Effector CD4-positive, alpha-beta T cell (primary cell): ENCODE data around the gene ATP1A2.

Source experiments
- DNase-seq: peaks from one replicate; pipeline ENCODE4 v3.0.0-alpha.2; 2020

The ATP1A2 gene

GRCh38 chr1:160127381-160127780, 11.8 kb downstream of the ATP1A2 start:
- no peak for DNase-seq

DNA sequence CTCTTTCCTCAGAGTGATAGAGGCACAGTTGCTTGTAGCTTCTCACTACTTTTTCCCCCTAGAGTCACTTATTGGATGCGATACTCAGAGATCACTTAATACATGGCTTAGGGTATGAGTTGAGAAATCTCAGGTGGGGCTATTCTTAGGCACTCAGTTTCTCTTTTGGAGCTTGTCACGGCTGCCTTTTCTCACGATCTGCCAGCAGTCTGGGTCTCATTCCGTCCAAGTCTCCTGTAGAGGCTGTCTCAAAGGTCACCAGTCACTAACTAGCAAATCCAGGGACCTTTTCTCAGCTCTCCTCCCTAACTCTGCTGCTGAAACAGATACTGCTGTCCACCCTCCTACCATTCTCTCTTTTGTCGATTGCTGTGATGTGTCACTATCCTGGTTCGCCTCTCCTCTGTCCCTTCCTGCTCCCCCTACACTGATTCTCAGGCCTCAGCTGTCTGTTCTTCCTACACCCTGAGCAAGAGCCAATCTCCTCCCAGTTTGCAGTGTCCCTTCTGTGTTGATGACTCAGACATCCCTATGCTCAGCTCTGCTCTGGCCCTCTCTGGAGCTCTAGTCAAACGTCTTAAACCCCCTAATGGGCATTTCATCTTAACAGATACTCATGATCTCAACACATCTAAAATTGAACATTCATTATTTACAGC, 12.4 kb downstream of the ATP1A2 start:
- DNase-seq = no peak

GRCh38 chr1:160128636-160129035, 13.1 kb downstream of the ATP1A2 start:
- no peak for DNase-seq

- DNase-seq = no peak
Observed at GRCh38 chr1:160129046-160129445, 13.5 kb downstream of the ATP1A2 start.

GRCh38 chr1:160129558-160129957, 14.0 kb downstream of the ATP1A2 start:
- no peak for DNase-seq

DNA sequence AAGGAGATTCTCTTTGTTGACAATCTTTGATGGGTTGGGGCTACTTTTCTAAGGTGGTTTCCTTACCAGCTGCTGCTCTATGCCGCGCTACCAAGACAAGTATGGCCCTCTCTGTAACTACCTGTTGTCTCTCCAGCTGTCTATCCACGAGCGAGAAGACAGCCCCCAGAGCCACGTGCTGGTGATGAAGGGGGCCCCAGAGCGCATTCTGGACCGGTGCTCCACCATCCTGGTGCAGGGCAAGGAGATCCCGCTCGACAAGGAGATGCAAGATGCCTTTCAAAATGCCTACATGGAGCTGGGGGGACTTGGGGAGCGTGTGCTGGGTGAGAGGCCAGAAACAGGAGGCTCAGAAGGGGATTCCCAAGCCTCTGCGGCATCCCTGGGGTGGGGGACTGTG, 14.4 kb downstream of the ATP1A2 start:
- DNase-seq = no peak

DNA sequence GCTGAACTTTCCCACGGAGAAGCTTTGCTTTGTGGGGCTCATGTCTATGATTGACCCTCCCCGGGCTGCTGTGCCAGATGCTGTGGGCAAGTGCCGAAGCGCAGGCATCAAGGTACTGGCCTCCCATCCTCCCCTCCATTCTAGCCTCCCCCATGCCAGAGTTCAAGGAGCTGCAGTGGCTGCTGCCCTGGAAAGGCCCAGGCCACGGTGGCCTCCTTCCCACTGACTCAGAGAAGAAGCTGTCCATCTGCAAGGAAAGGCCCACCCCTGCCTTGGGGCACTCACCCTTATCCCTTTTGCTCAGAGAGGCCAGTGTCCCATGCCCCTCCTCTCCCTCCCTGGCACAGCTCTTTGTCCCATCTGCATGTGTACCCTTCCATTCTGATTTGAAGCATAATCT, 14.9 kb downstream of the ATP1A2 start:
- DNase-seq = no peak

DNA sequence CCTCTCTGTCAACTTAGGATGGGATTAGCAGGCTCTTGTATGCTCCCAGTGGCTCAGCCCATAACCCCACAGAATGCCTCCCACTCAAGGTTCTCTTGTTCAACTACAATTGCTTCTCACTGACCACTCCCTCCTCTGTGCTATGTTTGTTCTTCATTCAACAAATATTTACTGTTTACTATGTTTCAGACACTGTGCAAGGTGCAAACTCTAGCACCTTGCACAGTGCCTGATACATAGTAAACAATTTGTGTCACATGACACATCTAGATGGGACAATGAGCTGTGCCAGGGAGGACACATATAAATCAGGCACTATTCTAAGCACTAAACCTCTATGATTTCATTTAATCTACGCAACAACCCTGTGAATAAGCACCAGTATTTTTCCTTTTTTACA, 15.4 kb downstream of the ATP1A2 start:
- no peak for DNase-seq

DNA sequence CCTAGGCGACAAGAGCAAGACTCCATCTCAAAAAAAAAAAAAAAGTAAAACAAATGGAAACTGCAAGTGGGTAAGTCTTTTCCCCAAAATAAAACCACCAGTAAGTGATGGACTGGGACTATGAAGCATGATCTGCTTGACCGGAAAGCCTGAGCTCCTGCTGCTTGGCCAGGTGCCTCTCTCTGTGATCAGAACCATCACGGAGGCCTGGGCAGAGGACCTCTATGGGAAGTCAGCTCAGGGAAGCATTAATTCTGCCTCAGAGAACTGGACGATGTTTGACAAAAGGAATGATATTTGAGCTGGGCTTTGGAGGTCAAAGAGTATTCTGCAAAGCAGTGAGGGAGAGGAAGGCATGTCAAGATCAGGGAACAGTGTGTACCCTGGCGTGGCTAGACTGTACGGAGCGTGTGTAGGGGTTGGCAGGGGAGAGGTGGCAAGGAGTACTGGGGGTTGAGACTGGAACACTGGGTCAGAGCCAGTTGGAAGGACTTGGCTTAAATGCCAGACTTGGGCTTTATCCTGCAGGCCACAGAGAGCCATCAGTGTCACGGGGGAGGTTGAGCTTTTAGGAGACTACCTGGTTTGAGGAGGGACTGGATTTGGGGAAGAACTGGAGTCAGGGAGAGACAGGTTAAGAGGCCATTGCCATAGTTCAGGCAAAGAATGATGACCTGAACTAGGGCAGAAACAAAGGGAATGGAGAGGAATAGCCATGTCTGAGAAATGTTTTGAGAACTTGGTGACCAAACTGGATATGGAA, 16.4 kb downstream of the ATP1A2 start:
- no peak for DNase-seq

DNA sequence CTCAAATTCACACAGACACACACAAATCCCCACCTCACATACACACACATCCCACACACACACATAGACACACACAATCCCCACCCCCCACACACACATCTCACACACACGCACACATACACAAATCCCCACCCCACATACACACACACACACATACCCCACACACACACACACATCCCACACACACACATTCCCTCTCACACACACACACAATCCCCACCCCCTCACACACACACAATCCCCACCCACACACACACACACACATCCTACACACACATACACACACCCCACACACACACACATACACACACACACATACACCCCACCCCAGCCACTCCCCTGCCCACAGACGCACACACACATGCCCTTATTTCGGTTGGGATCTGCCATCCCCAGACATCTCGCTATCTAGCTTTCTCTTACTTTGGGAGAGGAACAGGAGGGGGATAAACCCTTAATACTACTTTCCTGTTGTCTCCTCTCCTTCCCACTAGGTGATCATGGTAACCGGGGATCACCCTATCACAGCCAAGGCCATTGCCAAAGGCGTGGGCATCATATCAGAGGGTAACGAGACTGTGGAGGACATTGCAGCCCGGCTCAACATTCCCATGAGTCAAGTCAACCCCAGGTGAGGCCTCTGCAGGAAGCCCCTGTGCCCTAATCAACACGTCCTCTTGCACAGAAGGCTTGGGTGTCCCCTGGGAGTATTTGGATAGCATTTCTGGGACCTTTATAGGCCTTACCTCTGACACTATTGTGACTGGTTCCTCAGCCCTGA, 18.6 kb downstream of the ATP1A2 start:
- no peak for DNase-seq

DNA sequence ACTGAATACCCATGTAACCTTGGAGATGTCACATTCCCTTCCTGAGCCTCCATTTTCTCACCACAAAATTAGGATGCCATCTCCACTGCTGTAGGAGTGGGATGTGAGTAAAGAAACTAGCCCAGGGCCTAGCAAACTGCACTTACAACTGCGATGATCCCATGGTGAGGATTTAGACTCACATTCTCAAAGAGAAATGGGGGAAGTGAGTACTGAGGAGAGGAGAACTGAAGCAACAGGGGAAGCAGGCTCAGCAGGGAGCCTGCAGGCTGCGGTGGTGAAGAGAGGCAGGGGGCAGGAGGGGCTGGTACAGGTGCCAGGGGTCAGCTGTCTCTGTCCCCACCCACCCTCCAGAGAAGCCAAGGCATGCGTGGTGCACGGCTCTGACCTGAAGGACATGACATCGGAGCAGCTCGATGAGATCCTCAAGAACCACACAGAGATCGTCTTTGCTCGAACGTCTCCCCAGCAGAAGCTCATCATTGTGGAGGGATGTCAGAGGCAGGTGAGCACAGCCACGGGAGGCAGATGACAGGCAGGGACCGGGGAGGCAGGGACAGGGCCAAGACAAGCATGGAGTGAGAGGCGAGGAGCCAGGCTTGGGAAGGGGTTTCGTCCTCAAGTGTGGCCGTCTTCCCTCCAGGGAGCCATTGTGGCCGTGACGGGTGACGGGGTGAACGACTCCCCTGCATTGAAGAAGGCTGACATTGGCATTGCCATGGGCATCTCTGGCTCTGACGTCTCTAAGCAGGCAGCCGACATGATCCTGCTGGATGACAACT, 19.4 kb downstream of the ATP1A2 start:
- no peak for DNase-seq

DNA sequence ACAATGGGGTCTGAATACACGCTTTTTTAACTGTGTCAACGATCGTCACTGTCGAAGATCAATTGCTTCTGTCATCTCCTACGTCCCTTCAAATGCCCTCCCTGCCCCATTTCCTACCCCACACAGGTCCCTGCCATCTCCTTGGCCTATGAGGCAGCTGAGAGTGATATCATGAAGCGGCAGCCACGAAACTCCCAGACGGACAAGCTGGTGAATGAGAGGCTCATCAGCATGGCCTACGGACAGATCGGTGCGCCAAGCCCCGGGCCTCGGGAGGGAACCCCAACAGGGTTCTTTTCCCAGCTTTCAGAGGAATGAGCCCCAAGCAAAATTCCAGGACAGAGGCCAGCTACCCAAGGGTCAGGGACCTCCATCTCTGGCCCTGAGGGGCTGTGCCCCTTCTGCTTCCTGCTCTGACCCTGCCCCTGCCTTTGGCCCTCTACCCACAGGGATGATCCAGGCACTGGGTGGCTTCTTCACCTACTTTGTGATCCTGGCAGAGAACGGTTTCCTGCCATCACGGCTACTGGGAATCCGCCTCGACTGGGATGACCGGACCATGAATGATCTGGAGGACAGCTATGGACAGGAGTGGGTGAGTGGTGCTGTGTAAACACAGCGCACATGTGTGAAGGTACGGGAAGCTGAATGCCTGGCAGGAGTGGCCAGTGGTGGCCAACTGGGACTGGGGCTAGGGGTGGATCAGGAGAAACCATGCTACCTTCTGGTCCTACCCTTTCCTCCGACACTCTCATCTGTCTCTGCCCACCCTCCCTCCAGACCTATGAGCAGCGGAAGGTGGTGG, 20.8 kb downstream of the ATP1A2 start:
- DNase-seq = no peak

DNA sequence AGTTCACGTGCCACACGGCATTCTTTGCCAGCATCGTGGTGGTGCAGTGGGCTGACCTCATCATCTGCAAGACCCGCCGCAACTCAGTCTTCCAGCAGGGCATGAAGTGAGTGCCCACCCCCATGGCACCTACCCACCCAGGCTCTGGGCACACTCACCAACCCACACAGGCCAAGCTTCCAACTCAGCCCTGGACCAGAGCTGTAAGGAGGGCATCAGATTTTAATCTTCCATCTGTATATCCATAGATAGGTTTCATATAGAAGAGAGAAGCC, 21.3 kb downstream of the ATP1A2 start:
- DNase-seq = no peak

DNA sequence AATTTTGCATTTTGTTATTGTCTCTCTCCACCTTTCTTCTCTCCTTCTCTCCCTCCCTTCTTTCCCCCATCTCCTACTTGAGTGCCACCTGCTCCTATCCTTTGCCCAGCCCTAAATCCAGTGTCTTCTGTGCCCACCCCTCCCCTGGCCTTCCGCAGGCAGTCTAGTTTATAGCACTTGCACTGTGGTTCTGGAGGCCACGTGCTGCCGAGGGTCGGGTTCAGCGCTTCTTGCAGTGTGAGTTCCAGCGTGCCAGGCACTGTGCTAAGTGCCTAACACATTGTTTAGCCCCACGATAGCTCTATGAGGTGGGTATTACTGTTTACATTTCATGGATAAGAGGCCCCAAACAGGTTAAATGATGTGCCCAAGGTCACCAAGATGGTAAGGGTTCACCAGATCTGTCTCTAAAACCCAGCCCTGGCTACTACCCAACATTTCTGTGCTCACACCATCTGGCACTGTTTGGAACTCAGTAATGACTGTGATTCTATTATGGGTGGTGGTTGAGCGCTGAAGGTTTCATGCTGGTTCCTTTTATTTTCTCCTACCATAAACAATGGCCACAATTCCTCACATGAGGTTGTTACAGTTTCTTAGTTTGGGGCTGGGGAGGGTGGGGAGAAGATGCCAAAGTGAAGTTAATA, 21.8 kb downstream of the ATP1A2 start:
- no peak for DNase-seq

GRCh38 chr1:160139840-160140239, 24.3 kb downstream of the ATP1A2 start:
- DNase-seq = no peak

DNA sequence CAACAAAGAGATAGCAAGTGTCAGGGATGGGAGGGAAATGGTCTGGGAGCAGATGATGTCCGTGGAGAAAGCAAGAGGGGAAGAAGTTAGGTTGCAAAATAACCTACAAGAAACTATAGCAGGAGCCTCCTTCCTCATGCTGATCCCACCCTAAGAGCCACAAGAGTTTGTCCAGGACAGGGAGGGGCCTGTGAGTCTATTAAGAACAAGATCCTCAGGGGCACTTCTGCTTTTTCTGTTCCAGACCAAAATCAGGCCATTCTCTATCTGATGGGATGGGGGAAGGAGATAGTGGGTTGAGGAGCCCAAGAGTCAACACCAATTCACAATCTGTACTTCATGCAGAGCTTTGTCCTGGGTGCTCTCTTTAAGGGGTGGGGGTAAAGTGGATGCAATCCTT, 28.1 kb downstream of the ATP1A2 start:
- DNase-seq = no peak

DNA sequence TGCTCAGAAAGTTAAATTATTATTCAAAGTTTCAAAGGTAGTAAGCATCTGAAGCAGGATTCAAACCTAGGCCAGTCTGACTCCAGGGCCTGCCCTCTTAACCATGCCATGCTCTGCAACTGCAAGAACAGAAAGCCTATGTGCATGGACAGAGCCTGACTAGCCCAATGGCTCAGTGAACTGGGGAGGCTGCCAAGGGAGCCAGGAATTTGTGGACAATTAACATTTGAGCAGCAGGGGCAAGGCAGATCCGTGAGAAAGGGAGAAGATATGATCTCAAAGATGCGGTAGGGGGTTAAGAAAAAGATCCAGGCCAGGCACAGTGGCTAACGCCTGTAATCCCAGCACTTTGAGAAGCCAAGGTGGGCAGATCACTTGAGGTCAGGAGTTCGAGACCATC, 29.4 kb downstream of the ATP1A2 start:
- DNase-seq = no peak

DNA sequence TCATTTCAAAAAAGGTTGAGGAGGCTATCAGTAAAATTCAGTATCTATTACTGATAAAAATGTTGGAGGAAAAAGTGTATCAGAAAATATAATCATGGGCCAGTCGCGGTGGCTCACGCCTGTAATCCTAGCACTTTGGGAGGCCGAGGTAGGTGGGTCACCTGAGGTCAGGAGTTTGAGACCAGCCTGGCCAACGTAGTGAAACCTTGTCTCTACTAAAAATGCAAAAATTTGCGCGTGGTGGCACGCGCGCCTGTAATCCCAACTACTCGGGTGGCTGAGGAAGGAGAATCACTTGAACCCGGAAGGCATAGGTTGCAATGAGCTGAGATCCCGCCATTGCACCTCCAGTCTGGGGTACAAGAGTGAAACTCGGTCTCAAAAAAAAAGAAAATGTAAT, 30.5 kb downstream of the ATP1A2 start:
- no peak for DNase-seq

- DNase-seq = no peak
Observed at GRCh38 chr1:160148121-160148520, 32.6 kb downstream of the ATP1A2 start.

DNA sequence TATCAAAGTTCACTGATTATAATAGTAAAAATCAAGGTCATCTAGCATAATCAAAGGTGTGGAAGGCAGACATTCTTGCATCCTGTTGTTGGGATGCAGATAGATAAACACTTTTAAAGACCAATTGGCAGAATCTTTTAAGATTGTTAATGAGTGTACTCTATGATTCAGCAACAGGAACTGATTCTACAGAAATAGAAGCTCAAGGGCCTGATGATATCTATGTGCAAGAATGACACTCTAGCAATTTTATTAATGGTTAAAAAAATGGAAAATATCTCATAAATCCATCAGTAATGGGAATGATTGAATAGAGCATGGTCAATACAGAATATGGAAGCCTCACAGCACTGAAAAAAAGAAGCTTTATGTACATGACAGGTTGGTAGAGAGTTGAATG, 33.7 kb downstream of the ATP1A2 start:
- DNase-seq = no peak

GRCh38 chr1:160149716-160150115, 34.2 kb downstream of the ATP1A2 start:
- no peak for DNase-seq

- DNase-seq = no peak
Observed at GRCh38 chr1:160151303-160151702, 35.7 kb downstream of the ATP1A2 start, which contains the start of gene ATP1A4. Gene ATP1A4, plus strand, starts transcription at chr1:160151603. Its CDS starts 438 bp downstream, at chr1:160152041.
